Common myeloid progenitor, CD34-positive (primary cell): Measurements from ENCODE around the gene UFL1.
A peak's percentile ranks its signal among the peaks of the same experiment; 100 is the strongest.

Experiments
- CTCF ChIA-PET: fragments of 350-600 bp; sonication (Branson Sonifier 250); formaldehyde crosslinking; loops from one replicate; lab custom pipeline; 2021; ENCODE audit warnings: antibody characterized with exemption; lab: Charles Lee
- POLR2A ChIA-PET: fragments of 350-600 bp; sonication (Branson Sonifier 250); formaldehyde crosslinking; loops from one replicate; lab custom pipeline; 2021; ENCODE audit warnings: antibody characterized with exemption; lab: Charles Lee
- DNase-seq, 3 donors: peaks; one replicate each; pipeline versions ENCODE4 v3.0.0 to v3.0.0-alpha.2; 2013
- H3K27ac ChIP-seq, 2 experiments: 1 replicate in 1 of 2; 2 replicates in 1 of 2; pipeline ENCODE4 v1.7.0; 2013; ENCODE audit warnings: inconsistent platforms in 2 of 2, low read length in 2 of 2, mild to moderate bottlenecking in 2 of 2, low read depth in 1 of 2, moderate library complexity in 1 of 2; ENCODE audit not compliant: severe bottlenecking in 2 of 2, insufficient read depth in 1 of 2, poor library complexity in 1 of 2
- H3K27me3 ChIP-seq, 5 experiments: replicated peaks in 2 of 5; 1 replicate in 3 of 5; 2 replicates in 2 of 5; pipeline versions ENCODE4 v1.6.1 to v1.7.0; 2013; ENCODE audit warnings: low read length in 4 of 5, mild to moderate bottlenecking in 2 of 5, moderate library complexity in 2 of 5, inconsistent platforms in 1 of 5; ENCODE audit not compliant: insufficient read depth in 5 of 5, control insufficient read depth in 4 of 5
- H3K36me3 ChIP-seq, 4 experiments: 1 replicate in 2 of 4; 2 replicates in 2 of 4; pipeline versions ENCODE4 v1.6.1 to v1.7.0; 2013; ENCODE audit warnings: low read length in 3 of 4, control low read depth in 1 of 4, mild to moderate bottlenecking in 1 of 4; ENCODE audit not compliant: control insufficient read depth in 4 of 4, insufficient read depth in 4 of 4
- H3K4me1 ChIP-seq, 4 experiments: 1 replicate in 3 of 4; 2 replicates in 1 of 4; pipeline versions ENCODE4 v1.6.1 to v1.7.1; 2013; ENCODE audit warnings: low read length in 3 of 4, mild to moderate bottlenecking in 3 of 4, control low read depth in 1 of 4, inconsistent platforms in 1 of 4, moderate library complexity in 1 of 4; ENCODE audit not compliant: control insufficient read depth in 4 of 4, insufficient read depth in 4 of 4; ENCODE audit errors: control extremely low read depth in 1 of 4
- H3K4me3 ChIP-seq, 7 experiments: 1 replicate in 4 of 7; 2 replicates in 3 of 7; pipeline versions ENCODE4 v1.5.1 to v1.7.0; 2013; ENCODE audit warnings: mild to moderate bottlenecking in 7 of 7, low read length in 6 of 7, moderate library complexity in 6 of 7, inconsistent platforms in 2 of 7, low read depth in 2 of 7, control low read depth in 1 of 7; ENCODE audit not compliant: insufficient read depth in 4 of 7, control insufficient read depth in 1 of 7; ENCODE audit errors: extremely low read depth in 1 of 7
- H3K9me3 ChIP-seq, 5 experiments: 1 replicate in 4 of 5; 2 replicates in 1 of 5; pipeline versions ENCODE4 v1.6.1 to v1.7.1; 2013; ENCODE audit warnings: low read length in 4 of 5, mild to moderate bottlenecking in 2 of 5, inconsistent platforms in 1 of 5, low read depth in 1 of 5, moderate library complexity in 1 of 5; ENCODE audit not compliant: control insufficient read depth in 4 of 5, insufficient read depth in 2 of 5; ENCODE audit errors: control extremely low read depth in 1 of 5
- WGBS: methylation state at CpG from one replicate; pipeline ENCODE4 v1.1.5; 2013; ENCODE audit not compliant: insufficient coverage; 5-methylcytosine and 5-hydroxymethylcytosine counted together

Gene UFL1

DNA sequence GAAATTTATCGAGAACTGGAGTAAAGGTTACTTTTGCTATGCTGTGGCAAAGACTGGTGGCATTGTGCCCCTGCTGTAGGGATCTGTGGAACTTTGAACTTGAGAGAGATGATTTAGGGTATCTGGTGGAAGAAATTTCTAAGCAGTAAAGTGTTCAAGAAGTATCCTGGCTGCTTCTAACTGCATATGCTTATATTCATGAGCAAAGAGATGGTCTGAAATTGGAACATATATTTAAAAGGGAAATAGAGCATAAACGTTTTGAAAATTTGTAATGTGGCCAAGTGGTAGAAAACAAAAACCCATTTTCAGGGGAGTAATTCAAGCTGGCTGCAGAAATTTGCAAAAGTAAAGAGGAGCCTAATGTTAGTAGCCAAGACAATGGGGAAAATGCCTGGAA is 12.3 kb upstream of the UFL1 start:
- no peak for DNase-seq
- peaks cover 0 to 9% (median 0%) of the 10 kb centered on the region in 5 experiments for H3K9me3 ChIP-seq
- H3K4me1 ChIP-seq = no peaks in the 10 kb centered on the region
- no peaks in the 10 kb centered on the region for H3K27me3 ChIP-seq
- H3K27ac ChIP-seq = no peak overlapping the region
- H3K36me3 ChIP-seq = peaks cover 0 to 4% (median 2%) of the 10 kb centered on the region in 4 experiments
- ChIA-PET POLR2A (no interaction called here), CTCF (no interaction called here)
- H3K4me3 ChIP-seq = no peak overlapping the region
- 93% methylated on average over 2 of the region's 2 CpGs for WGBS

DNA sequence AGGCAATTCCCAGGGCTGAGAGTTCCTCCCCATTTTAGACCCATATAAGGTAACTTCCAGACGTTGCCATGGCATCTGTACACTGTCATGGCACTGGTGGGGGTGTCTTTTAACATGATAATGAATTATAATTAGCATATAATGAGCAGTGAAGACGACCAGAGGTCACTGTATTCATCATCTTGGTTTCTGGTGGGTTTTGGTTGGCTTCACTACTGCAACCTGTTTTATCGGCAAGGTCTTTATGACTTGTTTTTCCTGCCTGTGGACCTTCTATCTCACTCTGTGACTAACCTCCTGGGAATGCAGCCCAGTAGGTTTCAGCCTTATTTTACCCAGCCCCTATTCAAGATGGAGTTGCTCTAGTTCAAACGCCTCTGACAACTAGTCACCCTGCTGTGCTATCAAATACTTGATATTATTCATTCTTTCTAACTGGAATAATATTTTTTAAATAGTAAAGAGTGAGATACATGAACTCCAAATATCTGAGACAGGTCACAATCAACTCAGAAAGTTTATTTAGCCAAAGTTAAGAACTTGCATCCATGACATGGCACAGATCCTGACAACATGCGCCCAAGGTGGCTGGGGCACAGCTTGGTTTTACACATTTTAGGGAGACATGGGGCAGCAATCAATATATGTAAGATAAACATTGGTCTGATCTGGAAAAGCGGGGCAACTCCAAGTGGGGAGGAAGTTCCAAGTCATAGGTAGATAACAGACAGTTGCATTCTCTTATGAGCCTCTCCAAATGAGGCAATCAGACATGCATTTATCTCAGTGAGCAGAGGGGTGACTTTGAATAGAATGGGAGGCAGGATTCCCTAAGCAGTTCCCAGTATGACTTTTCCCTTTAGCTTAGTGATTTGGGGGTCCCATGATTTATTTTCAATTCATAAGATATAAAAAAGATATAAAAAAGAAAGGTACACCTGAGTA is 1.2 kb upstream of the UFL1 start:
- no peaks in the 10 kb centered on the region for H3K27me3 ChIP-seq
- peak in 1 of 3 donors; percentile 11 for DNase-seq
- ChIA-PET CTCF (no interaction called here), POLR2A (no interaction called here)
- 93% methylated on average over 3 of the region's 6 CpGs for WGBS
- H3K9me3 ChIP-seq = no peaks in the 10 kb centered on the region
- peak overlapping the region in 1 of 2 experiments; percentile 97 for H3K27ac ChIP-seq
- peak overlapping the region in 6 of 7 experiments; percentile 92 to 99 (median 96) for H3K4me3 ChIP-seq
- peaks cover 8 to 25% (median 17%) of the 10 kb centered on the region in 4 experiments for H3K4me1 ChIP-seq
- peaks cover 0 to 3% (median 0%) of the 10 kb centered on the region in 4 experiments for H3K36me3 ChIP-seq

DNA sequence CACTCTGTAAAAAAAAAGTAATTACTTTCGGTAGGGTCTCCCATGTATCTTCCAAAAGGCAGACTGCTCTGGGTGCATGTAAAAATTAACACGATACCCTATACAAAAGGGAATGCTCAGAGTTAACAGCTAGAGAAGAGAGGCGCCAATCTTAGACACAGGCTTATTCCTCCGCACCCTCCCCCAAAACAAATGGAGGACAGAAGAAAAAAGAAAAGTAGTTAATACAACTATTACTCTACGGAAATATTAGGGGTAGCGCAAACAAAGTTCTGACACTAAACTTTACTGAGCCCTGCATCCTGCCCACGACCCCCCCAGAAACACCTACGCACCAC is 331 bp upstream of the UFL1 start:
- Histone ChIP-seq H3K27ac (peak overlapping the region in 1 of 2 experiments; percentile 97), H3K4me1 (peaks cover 8 to 25% (median 17%) of the 10 kb centered on the region in 4 experiments), H3K36me3 (peaks cover 0 to 9% (median 2%) of the 10 kb centered on the region in 4 experiments), H3K4me3 (peak overlapping the region; percentile 73 to 99 (median 96)), H3K9me3 (no peaks in the 10 kb centered on the region), H3K27me3 (no peaks in the 10 kb centered on the region)
- WGBS = 0% methylated on average over 2 of the region's 8 CpGs
- POLR2A ChIA-PET = no interaction called here
- CTCF ChIA-PET = no interaction called here
- DNase-seq = no peak

DNA sequence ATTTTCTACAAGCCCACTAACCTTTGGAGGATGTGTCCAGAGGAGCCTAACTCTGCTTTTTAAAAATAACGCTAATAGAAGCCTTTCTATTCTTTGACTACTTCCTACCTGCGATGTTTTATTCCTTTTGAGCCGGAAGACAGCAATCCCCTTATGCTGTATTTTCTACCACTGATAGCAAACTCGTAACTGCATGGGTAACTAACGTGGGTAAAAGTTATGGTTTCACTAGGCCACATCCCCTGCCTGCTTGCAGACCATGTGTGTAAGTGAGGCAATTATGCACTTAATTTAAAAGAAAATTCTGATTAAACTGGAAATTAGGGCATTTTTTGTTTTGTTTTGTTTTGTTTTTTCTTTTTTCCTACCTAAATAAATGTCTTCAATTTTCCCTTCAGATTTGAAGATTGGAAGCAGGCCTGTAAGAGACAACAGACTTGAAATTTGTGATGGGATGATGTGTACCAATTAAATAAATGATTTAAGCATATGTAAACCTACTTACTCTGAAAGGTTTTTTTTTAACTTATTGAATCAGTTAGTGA is 931 bp downstream of the UFL1 start:
- POLR2A ChIA-PET = no interaction called here
- 0% methylated on average over 4 of the region's 5 CpGs for WGBS
- H3K36me3 ChIP-seq = peaks cover 0 to 21% (median 5%) of the 10 kb centered on the region in 4 experiments
- no peaks in the 10 kb centered on the region for H3K27me3 ChIP-seq
- DNase-seq = peak in 2 of 3 donors; percentile 63 to 73
- peak overlapping the region; percentile 90 to 97 for H3K27ac ChIP-seq
- H3K4me3 ChIP-seq = peak overlapping the region; percentile 73 to 99 (median 96)
- no peaks in the 10 kb centered on the region for H3K9me3 ChIP-seq
- CTCF ChIA-PET = interaction anchor here (1.8 kb wide), 1 partner anchor 15 kb away, joined by 4 read pairs; no protein-coding TSS in a partner anchor
- H3K4me1 ChIP-seq = peaks cover 8 to 25% (median 17%) of the 10 kb centered on the region in 4 experiments

DNA sequence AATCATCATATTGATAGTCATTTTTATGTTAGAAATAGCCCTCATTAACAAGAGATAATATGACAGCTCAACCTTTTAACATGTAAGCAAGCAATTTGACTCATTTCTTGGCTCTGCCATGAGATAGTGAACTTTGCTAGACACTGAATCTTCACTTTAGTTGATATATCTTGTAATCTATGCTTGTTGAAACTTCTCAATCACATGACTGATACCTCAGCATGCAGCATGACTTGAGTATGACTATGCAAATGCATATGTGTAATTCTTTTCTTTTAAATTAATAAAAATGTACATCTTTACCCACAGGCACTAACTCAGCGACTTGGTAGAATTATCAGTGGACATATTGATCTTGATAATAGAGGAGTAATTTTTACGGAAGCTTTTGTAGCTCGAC is 6.6 kb downstream of the UFL1 start:
- ChIA-PET CTCF (interaction anchor here (1.1 to 2.1 kb wide), 2 partner anchors 11 to 12 kb away, joined by 5 to 6 read pairs; no protein-coding TSS in a partner anchor), POLR2A (no interaction called here)
- no CpG with 5 or more reads among the region's 3 CpGs for WGBS
- Histone ChIP-seq H3K36me3 (peaks cover 22 to 75% (median 35%) of the 10 kb centered on the region in 4 experiments), H3K9me3 (peaks cover 0 to 5% (median 0%) of the 10 kb centered on the region in 5 experiments), H3K27ac (no peak overlapping the region), H3K4me1 (peaks cover 0 to 9% (median 4%) of the 10 kb centered on the region in 4 experiments), H3K27me3 (no peaks in the 10 kb centered on the region), H3K4me3 (no peak overlapping the region)
- DNase-seq = no peak

DNA sequence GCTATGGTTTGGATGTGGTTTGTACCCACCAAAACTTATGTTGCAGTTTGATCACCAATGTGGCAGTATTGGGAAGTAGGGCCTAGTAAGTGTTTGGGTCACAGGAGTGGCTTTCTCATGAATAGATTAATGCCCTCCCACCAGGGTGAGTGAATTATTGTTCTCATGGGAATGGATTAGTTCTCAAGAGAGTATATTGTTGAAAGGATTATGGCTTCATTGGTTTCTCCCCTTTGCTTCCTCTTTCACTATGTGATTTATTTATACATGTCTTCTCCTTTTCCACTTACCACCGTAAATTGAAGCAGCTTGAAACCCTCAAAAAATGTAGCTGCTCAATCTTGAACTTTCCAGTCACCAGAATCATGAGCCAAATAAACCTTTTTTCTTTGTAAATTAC is 10.8 kb downstream of the UFL1 start:
- POLR2A ChIA-PET = no interaction called here
- H3K9me3 ChIP-seq = peaks cover 0 to 5% (median 0%) of the 10 kb centered on the region in 5 experiments
- no peak for DNase-seq
- H3K4me1 ChIP-seq = no peaks in the 10 kb centered on the region
- H3K36me3 ChIP-seq = peaks cover 21 to 64% (median 39%) of the 10 kb centered on the region in 4 experiments
- H3K4me3 ChIP-seq = no peak overlapping the region
- WGBS = 80% methylated on average over 1 of the region's 1 CpG
- CTCF ChIA-PET = no interaction called here
- H3K27ac ChIP-seq = no peak overlapping the region
- H3K27me3 ChIP-seq = no peaks in the 10 kb centered on the region
